HG02840 (cell line): ENCODE measurements around the gene SLC9C2.
"Not testable (repeated sequence)": the region's sequence is repeated elsewhere in the genome, so short reads cannot be mapped to it uniquely, and the experiment has no call there.

Experiments
- ATAC-seq: cut with Tn5 transposase; IDR thresholded peaks from one replicate; pipeline ENCODE4 v1.9.1; 2021; ENCODE audit warnings: mild to moderate bottlenecking, moderate library complexity, moderate number of reproducible peaks; ENCODE audit not compliant: unreplicated experiment, low FRiP score

SLC9C2 gene, protein sequence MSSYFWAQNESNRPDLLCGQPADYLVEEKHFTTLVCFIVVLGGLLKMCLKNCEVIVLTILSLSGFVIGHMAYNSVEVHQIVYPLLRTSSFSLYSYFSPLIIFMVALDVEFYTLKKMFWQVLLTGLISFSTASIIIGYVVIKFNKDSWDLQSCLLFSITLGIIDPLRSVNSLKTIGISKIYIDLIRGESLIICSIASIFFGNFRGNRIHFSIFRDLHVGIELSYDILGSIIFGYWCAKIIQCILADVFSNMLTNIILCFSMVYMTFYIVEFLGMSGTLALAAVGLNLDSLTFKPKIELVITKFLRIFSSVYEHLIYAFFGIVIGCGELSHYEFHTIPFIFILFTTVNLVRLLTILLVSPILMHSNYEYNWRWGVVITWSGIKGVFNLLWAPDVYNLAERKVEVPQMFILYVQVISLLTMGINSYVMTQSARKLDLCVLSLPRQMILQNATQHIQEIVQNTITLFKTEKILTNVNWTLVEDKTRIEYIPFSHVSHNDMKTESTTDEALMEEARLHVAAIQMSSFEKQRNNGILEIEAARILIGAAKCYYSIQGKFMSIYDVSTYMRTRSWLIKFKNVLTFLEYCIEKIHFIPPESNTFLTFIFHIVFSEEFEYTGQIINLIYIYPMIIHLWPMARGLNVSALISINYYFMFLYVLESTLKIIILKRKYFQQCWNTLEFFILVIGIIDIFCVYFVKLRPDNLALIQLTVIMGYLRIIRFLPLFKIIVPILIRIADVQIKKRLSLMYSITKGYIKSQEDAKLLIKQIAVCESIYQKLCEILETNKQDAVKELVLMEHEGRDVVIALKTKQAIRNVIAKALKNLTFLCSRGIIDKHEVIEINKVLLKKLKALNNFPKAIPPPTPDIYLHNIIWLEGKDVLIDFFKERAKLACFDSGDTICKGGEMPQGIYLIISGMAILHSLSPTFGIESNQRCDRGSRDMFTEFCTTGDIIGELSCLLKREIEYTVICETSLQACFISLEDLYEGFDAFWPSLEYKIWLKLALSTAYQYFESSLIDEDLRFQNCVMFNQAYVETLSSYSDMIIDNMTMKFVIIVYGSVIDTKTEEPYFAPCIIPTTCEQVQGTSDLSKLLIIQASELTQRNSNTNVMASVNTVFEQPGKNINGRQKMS

DNA sequence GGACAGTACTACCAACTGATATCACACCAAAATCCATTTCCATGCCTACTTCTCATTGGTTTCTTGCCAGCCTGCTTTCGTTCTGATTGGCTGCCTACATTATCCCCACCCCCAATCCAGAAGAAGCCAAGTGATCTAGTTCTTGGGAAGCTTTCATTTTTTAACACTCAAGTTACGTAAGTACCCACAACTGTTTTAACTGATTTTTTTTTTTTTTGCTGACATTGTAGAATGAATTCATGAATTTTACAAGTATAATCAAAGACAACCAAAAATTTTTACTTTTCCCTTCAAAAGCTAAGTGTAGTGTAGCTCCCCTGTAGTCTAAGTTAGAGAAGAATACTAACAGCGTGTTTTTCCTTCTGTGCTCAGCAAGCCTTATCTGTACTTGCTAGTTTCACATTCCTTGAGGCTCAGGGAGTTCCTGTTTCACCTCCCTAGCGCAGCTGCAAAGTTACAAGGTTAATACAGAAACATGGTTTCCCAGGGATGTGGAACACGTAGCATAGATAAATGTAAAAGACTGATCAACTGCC lies at the start of gene SLC9C2:
Gene SLC9C2 (minus strand): TSS at position 17 of the 536 bp plus-strand sequence. CDS start 1,296 bp downstream, outside the sequence.
- ATAC-seq = no peak

GRCh38 chr1:173648880-173649605 lies 46.2 kb upstream of the SLC9C2 start:
- no peak for ATAC-seq

DNA sequence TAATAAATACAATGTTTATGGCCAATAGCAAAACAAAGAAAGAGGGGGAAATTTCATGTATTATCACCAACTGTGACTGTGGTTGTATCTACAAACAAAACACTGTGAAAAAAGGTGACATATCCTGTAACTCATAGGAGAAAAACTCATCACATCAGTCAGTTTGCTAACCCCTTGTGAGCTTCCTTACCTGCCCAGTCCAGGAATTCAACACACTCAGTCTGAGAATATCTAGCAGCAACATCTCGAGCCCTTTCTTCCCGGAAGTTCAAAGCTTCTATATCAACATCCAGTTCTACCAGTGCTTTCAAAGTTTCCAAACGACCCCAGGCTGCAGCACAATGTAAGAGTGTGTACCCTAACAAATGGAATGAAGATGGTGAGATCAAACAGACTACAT lies 43.8 kb upstream of the SLC9C2 start:
- ATAC-seq = no peak

DNA sequence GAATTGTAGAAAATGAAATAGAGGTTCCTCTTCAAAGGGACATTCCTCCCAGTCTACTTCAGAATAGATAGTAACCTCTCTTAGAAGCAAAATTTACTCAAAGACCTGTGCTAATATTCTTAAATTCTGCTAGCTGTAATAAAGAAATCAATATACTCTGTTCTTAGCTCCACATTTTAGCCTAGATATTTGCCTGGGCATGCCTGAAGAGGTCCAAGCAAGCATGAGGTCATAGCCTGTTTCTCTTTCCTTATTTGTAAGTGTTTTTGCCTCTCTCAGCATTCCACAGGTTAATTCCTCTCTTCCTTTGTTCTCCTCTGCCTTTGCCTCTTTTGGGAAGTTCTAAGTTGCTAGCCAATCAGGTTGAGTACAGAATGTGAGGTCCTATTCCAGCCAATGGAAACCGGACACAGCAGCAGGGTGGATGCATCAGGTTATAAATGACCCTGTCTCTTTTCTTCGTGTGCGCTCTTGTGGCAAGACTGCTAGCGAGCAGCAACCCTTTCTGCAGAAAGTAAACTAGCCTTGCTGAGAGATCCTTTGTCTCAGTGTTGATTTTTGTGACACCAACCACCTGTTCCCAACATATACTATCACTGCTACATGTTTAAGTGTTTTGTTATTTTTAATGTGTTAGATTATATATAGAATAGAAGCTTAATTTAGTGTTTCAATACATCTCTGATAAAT lies 39.7 kb upstream of the SLC9C2 start:
- ATAC-seq = not testable (repeated sequence)

- no peak for ATAC-seq
These were observed 36.2 kb upstream of the SLC9C2 start for GRCh38 chr1:173639102-173639501.

GRCh38 chr1:173638043-173639021 lies 35.5 kb upstream of the SLC9C2 start:
- no peak for ATAC-seq

GRCh38 chr1:173637236-173638042 lies 34.6 kb upstream of the SLC9C2 start:
- not testable (repeated sequence) for ATAC-seq

DNA sequence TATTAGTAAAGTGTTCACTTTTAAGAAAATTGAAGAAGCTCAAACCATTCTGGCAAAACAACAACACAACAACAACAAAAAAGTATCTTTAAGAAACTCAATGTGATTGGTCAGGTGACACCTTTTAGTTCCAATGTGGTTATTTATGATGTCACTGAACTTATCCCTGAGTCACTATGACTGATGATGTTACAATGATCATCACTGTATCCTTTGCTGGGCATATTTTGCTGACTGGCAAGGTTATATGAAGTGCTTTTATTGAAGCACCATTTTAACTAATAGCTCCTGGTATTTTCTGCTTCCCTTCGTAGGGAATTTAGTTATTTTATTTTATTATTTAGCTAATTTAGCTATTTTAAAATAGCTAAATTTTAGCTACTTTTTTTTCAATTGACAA lies 32.2 kb upstream of the SLC9C2 start, which contains the start of gene TEX50:
Gene TEX50 (plus strand): TSS at position 223 of the 400 bp plus-strand sequence. CDS start 184 bp downstream, outside the sequence.
- ATAC-seq = no peak

- no peak for ATAC-seq
These were observed 26.0 kb upstream of the SLC9C2 start for GRCh38 chr1:173628888-173629287.

GRCh38 chr1:173627269-173627668 lies 24.4 kb upstream of the SLC9C2 start:
- no peak for ATAC-seq

GRCh38 chr1:173616859-173617258 lies 14.0 kb upstream of the SLC9C2 start:
- ATAC-seq = no peak

- ATAC-seq = not testable (repeated sequence)
These were observed 10.2 kb upstream of the SLC9C2 start for GRCh38 chr1:173613086-173613485.

DNA sequence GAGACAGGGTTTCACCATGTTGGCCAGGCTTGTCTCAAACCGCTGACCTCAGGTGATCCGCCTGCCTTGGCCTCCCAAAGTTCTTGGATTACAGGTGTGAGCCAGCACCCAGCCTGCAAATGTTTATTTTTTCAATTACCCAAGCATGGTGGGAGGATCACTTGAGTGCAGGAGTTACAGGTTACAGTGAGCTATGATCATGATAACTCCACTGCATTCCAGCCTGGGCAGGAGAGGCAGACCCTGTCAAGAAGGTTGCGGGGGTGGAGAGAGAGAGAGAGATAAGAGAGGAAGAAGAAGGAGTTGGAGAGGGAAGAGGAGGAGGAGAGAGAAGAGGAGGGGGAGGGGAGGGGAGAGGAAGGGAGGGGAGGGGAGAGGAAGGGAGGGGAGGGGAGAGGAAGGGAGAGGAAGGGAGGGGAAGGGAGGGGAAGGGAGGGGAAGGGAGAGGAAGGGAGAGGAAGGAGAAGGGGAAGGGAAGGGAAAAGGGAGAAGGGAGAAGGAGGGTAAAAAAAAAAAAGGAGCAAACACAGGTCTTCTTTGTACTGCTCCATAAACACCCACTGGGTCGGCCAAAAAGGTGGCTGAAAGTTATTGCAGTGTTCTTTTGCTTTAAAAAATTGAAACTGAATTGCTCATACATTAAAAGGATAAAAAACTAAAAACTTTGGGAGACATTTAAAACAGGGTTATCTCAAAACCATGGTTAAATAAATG lies 5.8 kb upstream of the SLC9C2 start:
- ATAC-seq = no peak

- ATAC-seq = peak; percentile 68
These were observed 1.3 kb downstream of the SLC9C2 start for GRCh38 chr1:173601588-173601987.

DNA sequence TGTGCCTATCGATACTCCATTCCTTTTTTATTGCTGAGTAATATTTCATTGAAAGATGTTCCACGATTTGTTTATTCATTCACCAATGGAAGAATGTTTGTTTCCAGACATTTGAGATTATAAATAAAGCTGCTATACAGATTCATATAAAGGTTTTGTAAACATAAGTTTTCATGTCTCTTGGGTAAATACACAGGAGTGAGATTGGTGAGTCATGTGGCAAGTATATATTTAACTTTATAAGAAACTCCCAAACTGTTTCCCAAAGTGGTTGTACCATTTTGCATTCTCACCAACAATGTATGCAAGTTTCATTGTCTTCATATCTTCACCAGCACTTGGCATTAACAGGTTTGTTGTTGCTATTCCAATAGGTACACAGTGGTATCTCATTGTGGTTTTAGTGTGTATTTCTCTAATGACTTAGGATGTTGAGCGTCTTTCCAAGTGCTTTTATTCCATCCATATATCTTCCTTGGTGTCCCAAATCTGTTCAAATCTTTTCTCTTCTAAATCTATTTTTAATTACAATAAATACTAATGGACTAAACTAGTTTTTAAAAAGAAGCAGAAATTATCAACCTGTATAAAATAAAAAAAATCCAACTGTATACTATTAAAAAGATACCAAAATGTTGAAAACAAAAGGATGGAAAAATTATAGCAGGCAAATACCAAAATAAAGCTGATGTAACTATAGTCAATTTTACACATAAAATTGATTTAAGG lies 6.6 kb downstream of the SLC9C2 start:
- no peak for ATAC-seq

DNA sequence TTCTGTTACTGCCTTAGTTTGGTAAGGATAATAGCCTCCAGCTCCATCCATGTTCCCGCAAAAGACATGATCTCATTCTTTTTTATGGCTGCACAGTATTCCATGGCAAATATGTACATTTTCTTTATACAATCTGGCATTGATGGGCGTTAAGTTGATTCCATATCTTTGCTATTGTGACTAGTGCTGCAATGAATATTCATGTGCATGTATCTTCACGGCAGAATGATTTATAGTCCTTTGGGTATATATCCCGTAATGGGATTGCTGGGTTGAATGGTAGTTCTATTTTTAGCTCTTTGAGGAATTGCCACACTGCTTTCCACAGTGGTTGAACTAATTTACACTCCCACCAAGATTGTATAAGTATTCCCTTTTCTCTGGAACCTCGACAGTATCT lies 11.7 kb downstream of the SLC9C2 start:
- ATAC-seq = not testable (repeated sequence)
